ENCODE data around the gene UQCRH. TPM values are rescaled to one million over a fixed set of nuclear protein-coding genes. Genes with fewer than 3 reads are reported as not detected.

UQCRH gene
- total RNA-seq (100 to 1,000 TPM; 106 to 386 (median 149) TPM), polyA plus RNA-seq (100 to 1,000 TPM; 421 to 545 (median 474) TPM)
- long read RNA-seq, donor 1, transcript UQCRH-205 (5 exons, 674 nt): minor isoform, 6 of 177 reads
- long read RNA-seq, donor 1, transcript UQCRH-201 (4 exons, 604 nt): major isoform, 142 of 177 reads
- long read RNA-seq, donor 1, transcript UQCRH-202 (2 exons, 621 nt): minor isoform, 5 of 177 reads
- long read RNA-seq, donor 1, partial matches to known transcripts: 0 of 177 reads
- long read RNA-seq, donor 1, other reads (novel, unspliced or antisense): 23 of 177 reads
- long read RNA-seq, donor 2, transcript UQCRH-205 (5 exons, 674 nt): minor isoform, 9 of 144 reads
- long read RNA-seq, donor 2, transcript UQCRH-202 (2 exons, 621 nt): minor isoform, 6 of 144 reads
- long read RNA-seq, donor 2, transcript UQCRH-201 (4 exons, 604 nt): major isoform, 98 of 144 reads
- long read RNA-seq, donor 2, partial matches to known transcripts: 0 of 144 reads
- long read RNA-seq, donor 2, other reads (novel, unspliced or antisense): 30 of 144 reads

DNA sequence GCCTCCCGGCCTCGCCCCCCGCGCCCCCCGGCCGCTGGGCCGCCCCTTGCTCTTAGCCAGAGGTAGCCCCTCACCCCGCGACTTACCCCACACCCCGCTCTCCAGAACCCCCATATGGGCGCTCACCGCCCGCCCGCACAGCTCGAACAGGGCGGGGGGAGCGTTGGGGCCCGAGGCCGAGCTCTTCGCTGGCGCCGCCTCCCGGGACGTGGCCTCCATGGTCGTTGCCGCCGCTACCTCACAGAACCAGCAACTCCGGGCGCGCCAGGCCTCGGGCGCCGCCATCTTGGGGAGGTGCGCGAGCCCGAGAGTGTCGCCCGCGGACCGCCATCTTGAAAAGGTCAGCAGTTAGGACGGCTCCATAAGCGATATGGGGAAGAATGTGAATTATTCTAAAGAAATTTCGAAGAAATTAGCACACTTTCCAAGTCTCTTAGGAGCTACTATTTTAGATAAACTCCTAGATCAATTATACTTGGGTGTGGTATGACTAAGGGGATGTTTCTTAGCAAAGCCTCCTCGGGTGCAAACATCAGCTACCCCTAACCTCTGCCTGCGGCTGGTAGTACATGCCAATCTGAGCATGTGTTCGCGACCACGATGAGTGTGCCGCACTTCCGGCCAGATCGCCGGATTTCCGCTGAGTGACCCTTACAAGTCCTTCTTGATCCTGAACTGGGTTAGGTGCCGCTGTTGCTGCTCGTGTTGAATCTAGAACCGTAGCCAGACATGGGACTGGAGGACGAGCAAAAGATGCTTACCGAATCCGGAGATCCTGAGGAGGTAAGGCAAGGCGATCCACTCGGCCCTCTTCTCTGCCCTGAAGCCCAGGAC is at the start of gene UQCRH, which contains the start of gene LRRC41:
TSS of gene UQCRH (plus strand) at position 661 of the 834 bp plus-strand sequence. CDS start at position 730, 69 bp downstream.
TSS of gene LRRC41 (minus strand) at position 579 of the 834 bp plus-strand sequence. CDS start at position 285, 294 bp downstream.
- no peaks in the 10 kb centered on the region for H3K9me3 ChIP-seq
- H3K4me3 ChIP-seq: peak within 1 kb of the TSS; percentile 48 to 89 (median 78)
- TF ChIP-seq POLR2AphosphoS5 (IDR thresholded peaks at IDR 0.05) (peak; percentile 98 to 100 (median 100)), POLR2A (IDR thresholded peaks at IDR 0.05) (peak; percentile 66 to 88 (median 73))
- TF ChIP-seq, protein P1, sequence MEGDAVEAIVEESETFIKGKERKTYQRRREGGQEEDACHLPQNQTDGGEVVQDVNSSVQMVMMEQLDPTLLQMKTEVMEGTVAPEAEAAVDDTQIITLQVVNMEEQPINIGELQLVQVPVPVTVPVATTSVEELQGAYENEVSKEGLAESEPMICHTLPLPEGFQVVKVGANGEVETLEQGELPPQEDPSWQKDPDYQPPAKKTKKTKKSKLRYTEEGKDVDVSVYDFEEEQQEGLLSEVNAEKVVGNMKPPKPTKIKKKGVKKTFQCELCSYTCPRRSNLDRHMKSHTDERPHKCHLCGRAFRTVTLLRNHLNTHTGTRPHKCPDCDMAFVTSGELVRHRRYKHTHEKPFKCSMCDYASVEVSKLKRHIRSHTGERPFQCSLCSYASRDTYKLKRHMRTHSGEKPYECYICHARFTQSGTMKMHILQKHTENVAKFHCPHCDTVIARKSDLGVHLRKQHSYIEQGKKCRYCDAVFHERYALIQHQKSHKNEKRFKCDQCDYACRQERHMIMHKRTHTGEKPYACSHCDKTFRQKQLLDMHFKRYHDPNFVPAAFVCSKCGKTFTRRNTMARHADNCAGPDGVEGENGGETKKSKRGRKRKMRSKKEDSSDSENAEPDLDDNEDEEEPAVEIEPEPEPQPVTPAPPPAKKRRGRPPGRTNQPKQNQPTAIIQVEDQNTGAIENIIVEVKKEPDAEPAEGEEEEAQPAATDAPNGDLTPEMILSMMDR (IDR thresholded peaks at IDR 0.05 in 8 of 11, conservative IDR thresholded peaks at IDR 0.05 in 3 of 11): peak in 4 of 11 experiments; percentile 16 to 42 (median 23)
- H3K36me3 ChIP-seq: peaks cover 0 to 11% (median 0%) of the 10 kb centered on the region in 6 donors
- WGBS, 5 donors: 0 to 2% (median 1%) methylated on average over 33 to 61 of the region's 61 CpGs
- H3K27me3 ChIP-seq (replicated peaks in 1 of 7): no peaks in the 10 kb centered on the region
- intact Hi-C loops (cut with DNase I; ENCODE audit: low total_unique reads): loop anchor here (5.0 kb wide), 2 partner anchors 39 to 56 kb away; partner anchors contain the start of genes NSUN4 and RAD54L
- peaks cover 26 to 87% (median 64%) of the 10 kb centered on the region in 6 donors for H3K4me1 ChIP-seq
- H3K27ac ChIP-seq: peak within 1 kb of the TSS; percentile 78 to 97 (median 96)
- DNase-seq: peak; percentile 98

DNA sequence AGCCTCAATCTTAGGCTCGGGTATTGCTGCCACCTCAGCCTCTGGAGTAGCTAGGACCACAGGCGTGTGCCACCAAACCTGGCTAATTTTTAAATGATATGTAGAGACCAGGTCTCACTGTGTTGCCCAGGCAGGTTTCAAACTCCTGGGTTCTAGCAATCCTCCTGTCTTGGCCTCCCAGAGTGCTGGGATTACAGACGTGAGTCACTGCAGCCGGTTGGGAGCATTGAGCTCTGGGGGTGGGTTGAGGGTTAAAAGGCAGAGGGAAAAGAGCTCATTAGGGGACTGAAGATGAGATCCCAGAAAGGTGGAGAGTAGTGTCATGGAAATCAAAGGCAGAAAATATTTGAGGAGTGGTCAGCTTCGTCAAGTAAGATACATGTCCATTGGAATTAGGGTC is 48.8 kb upstream of the UQCRH start:
- TF ChIP-seq POLR2A (IDR thresholded peaks at IDR 0.05): no peak
- TF ChIP-seq, protein P1 (IDR thresholded peaks at IDR 0.05 in 8 of 11, conservative IDR thresholded peaks at IDR 0.05 in 3 of 11): no peak
- no peak for TF ChIP-seq POLR2AphosphoS5 (IDR thresholded peaks at IDR 0.05)
- no peak overlapping the region for H3K4me3 ChIP-seq
- no peak for DNase-seq
- H3K27ac ChIP-seq: no peak overlapping the region
- peaks cover 0 to 33% (median 0%) of the 10 kb centered on the region in 6 donors for H3K36me3 ChIP-seq
- H3K9me3 ChIP-seq: no peaks in the 10 kb centered on the region
- intact Hi-C loops (cut with DNase I; ENCODE audit: low total_unique reads): no loop called here
- 93 to 99% (median 96%) methylated on average over 5 of the region's 5 CpGs for WGBS, 5 donors
- H3K27me3 ChIP-seq (replicated peaks in 1 of 7): no peaks in the 10 kb centered on the region
- no peaks in the 10 kb centered on the region for H3K4me1 ChIP-seq

DNA sequence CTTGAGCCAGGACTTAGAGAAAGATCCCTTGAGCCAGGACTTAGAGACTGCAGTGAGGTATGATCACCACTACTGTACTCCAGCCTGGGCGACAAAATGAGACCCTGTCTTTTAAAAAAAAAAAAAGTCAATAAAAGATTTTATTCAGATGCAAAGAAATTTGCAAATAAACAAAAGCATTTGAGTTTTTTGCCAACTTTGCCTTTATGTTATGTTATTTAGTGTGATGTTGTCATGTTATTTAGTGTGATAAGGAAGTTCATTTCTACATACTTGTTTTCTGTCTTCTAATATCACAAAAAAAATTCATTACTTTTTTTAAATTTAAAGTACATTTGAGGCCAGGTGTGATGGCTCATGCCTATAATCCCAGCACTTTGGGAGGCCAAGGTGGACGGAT is 47.0 kb upstream of the UQCRH start:
- TF ChIP-seq, protein P1 (IDR thresholded peaks at IDR 0.05 in 8 of 11, conservative IDR thresholded peaks at IDR 0.05 in 3 of 11): no peak
- no peak for TF ChIP-seq POLR2A (IDR thresholded peaks at IDR 0.05)
- no peak for TF ChIP-seq POLR2AphosphoS5 (IDR thresholded peaks at IDR 0.05)
- no peaks in the 10 kb centered on the region for H3K9me3 ChIP-seq
- WGBS, 5 donors: 93 to 98% (median 93%) methylated on average over 2 of the region's 2 CpGs
- intact Hi-C loops (cut with DNase I; ENCODE audit: low total_unique reads): no loop called here
- no peak for DNase-seq
- no peaks in the 10 kb centered on the region for H3K27me3 ChIP-seq (replicated peaks in 1 of 7)
- H3K36me3 ChIP-seq: peaks cover 0 to 46% (median 0%) of the 10 kb centered on the region in 6 donors
- no peak overlapping the region for H3K27ac ChIP-seq
- H3K4me3 ChIP-seq: no peak overlapping the region
- no peaks in the 10 kb centered on the region for H3K4me1 ChIP-seq
